ENCODE results near the gene PPP1R2.
A peak's percentile ranks its signal among the peaks of the same experiment; 100 is the strongest.
"Not testable (repeated sequence)": the region's sequence is repeated elsewhere in the genome, so short reads cannot be mapped to it uniquely, and the experiment has no call there.

PPP1R2 gene

GRCh38 chr3:195535293-195535692 is 7.8 kb downstream of the PPP1R2 start:
- DNase-seq = no peak

- DNase-seq = no peak
These were observed 10.3 kb downstream of the PPP1R2 start for GRCh38 chr3:195532834-195533233.

- no peak for DNase-seq
These were observed 10.8 kb downstream of the PPP1R2 start for GRCh38 chr3:195532345-195532744.

- no peak for DNase-seq
These were observed 11.4 kb downstream of the PPP1R2 start for GRCh38 chr3:195531683-195532082.

- DNase-seq = no peak
These were observed 16.6 kb downstream of the PPP1R2 start for GRCh38 chr3:195526492-195526891.

DNA sequence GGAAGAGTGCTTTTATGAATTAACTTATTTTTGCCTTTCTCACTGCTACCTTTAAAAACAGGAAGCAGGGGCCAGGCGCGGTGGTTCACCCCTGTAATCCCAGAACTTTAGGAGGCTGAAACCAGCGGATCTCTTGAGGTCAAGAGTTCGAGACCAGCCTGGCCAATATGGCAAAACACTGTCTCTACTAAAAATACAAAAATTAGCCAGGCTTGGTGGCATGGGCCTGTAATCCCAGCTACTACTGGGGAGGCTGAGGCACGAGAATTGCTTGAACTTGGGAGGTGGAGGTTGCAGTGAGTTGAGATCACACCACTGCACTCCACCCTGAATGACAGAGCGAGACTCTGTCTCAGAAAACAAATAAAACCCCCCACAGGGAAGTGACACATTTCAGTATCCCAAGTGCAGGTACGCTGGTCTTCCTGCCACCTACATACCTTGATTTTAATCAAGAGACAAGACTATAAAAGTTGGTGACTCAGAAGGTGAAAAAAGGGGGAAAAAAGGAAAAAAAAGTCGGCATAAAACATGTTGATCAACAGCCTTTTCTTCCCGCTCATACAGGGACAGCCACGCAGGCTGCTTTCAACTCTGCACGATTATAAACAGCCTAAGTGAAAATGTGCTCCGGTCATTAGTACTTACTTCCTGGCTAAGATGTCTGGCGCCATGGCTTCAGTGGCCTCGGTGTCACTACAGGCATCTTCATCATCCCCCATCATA is 18.8 kb downstream of the PPP1R2 start:
- no peak for DNase-seq

- peak; percentile 53 for DNase-seq
These were observed 20.7 kb downstream of the PPP1R2 start for GRCh38 chr3:195522254-195523023.

- DNase-seq = no peak
These were observed 26.1 kb downstream of the PPP1R2 start for GRCh38 chr3:195517030-195517429.

DNA sequence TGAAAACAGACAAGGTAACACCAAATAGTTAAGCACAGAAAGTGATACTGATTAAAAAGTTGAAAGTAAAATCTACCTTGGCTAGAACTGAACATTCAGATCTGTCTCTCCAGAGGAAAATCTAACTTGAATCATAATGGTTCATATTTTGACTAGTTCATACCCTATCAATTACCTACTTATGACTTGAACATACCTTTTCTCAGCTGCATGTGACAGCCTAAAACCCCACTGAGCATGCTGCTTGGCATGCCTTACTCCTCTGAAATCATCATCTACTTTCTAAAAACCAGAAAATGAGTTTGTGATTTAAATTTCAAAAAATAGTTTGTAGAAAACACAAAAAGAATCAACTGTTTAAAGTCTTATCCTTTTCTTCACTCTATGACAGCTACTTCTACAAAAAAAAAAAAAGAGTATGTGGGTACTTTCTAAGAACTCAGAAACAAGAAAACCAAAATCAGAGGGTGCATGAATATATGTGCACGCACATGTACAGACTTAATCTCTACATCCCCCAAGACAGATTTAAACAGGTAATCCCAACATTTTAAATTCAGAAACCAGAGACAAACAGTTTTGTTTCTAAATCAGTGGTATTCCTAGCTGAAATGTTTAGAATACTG is 28.4 kb downstream of the PPP1R2 start:
- DNase-seq = not testable (repeated sequence)

GRCh38 chr3:195512798-195513345 is 30.3 kb downstream of the PPP1R2 start:
- DNase-seq = no peak

- no peak for DNase-seq
These were observed 32.0 kb downstream of the PPP1R2 start for GRCh38 chr3:195511136-195511535.

DNA sequence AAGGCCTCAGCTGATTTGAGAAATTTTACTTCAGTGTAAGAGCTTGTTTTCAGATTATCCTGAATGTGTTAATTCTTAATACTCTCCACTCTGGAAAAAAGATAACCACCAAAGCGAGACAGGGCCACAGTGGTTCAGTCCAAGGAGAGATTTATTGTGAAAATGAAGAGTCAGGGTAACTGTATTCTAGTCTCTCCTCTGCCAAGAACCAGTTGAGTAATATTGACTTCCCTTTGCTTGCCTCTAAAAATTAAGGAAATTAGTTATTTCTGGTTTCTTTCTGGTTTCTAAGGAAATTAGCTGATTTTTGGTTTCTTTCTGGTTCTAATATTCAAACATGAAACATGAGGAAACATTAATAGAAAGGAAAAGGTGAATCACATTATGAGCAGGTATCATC is 34.9 kb downstream of the PPP1R2 start:
- no peak for DNase-seq

GRCh38 chr3:195475614-195476013 is 67.5 kb downstream of the PPP1R2 start:
- no peak for DNase-seq

- DNase-seq = not testable (repeated sequence)
These were observed 68.0 kb downstream of the PPP1R2 start for GRCh38 chr3:195475116-195475515.

DNA sequence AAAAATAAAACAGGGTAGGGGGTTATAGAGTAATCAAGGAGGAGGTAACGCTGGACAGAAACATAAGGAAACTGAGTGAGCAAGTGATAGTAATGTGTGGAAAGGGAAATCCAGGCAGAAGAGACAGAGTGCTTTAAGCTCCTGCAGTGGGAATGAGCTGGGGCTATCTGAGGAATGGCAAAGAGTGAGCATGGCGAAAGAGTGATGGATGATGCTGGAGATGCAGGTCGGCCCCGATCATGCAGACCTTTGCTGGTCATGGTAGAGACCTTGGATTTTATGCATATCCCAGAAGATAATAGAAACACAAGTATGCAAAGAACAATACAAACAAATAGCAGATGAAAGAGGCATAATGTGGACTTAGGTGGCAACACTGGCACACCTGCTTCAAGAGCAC is 74.3 kb downstream of the PPP1R2 start:
- no peak for DNase-seq

- DNase-seq = no peak
These were observed 74.7 kb downstream of the PPP1R2 start for GRCh38 chr3:195468391-195468776.

DNA sequence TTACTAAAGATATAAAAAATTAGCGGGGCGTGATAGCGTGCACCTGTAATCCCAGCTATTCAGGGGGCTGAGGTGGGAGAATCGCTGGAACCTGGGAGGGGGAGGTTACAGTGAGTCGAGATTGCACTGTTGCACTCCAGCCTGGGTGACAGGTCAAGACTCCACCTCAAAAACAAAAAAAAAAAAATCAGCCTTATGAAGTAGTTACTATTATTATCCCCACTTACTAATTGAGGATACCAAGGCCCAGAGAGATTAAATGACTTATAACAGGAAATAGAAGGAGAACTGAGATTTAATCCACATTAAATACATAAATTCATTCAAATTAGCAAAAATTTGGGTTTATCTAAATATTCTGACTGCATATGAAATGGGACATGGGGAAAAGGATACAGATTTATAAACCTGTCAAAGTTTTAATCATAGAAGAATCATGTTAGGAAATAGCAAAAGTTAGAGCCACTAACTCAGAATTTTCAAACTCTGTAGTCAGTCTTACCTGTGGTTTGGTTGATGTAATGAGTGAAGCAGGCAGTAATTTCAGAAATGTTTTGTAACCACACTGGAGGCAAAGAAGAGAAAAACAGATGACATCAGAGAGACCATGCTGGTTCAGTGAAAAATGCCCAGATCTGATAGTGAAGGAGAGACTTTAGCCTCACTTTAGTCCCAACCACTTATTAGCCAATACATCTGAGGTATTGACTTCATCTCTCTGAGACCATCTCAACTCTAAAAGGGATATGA is 75.3 kb downstream of the PPP1R2 start:
- DNase-seq = peak; percentile 73

GRCh38 chr3:195466251-195466650 is 76.9 kb downstream of the PPP1R2 start:
- no peak for DNase-seq

All from kidney glomerular epithelial cell (primary cell).